Left lung (tissue), 10 donors: ENCODE data around the gene MAN1B1. TPM values are rescaled to one million over a fixed set of nuclear protein-coding genes. Genes with fewer than 3 reads are reported as not detected.
A peak's percentile ranks its signal among the peaks of the same experiment; 100 is the strongest.

Experiments used
- ATAC-seq: fragments of 200-7000 bp; cut with Tn5 transposase; one replicate; pipeline ENCODE4 v1.9.1; 2020; ENCODE audit warnings: moderate library complexity
- DNase-seq, 4 donors: peaks; one replicate each; pipeline ENCODE4 v3.0.0-alpha.2; 2013 to 2020
- H3K27ac ChIP-seq, 2 donors: fragments of 200-600 bp; sonication (generic) in 1 of 2; one replicate each; pipeline versions ENCODE4 v1.5.0 to v1.8.0; 2020 to 2021
- H3K27me3 ChIP-seq, 2 donors: fragments of 200-600 bp; sonication (generic) in 1 of 2; one replicate each; pipeline versions ENCODE4 v1.5.0 to v1.8.0; 2020 to 2021
- H3K36me3 ChIP-seq, 2 donors: fragments of 200-600 bp; sonication (generic) in 1 of 2; one replicate each; pipeline versions ENCODE4 v1.5.0 to v1.8.0; 2020 to 2021
- H3K4me1 ChIP-seq, 2 donors: fragments of 200-600 bp; one replicate each; pipeline ENCODE4 v1.8.0; 2021
- H3K4me3 ChIP-seq, 2 donors: fragments of 200-600 bp; sonication (generic) in 1 of 2; one replicate each; pipeline versions ENCODE4 v1.5.0 to v1.8.0; 2020 to 2021; ENCODE audit warnings: mild to moderate bottlenecking in 1 of 2
- H3K9me3 ChIP-seq, 2 donors: fragments of 200-600 bp; sonication (generic) in 1 of 2; one replicate each; pipeline versions ENCODE4 v1.5.0 to v1.8.0; 2020 to 2021
- CTCF ChIP-seq, 2 donors: fragments of 200-600 bp; sonication (generic) in 1 of 2; IDR thresholded peaks; one replicate each; pipeline versions ENCODE4 v1.5.0 to v1.8.0; 2021; ENCODE audit warnings: antibody characterized with exemption in 2 of 2
- intact Hi-C, 2 donors: fragments of 100-400 bp; cut with DNase I; formaldehyde crosslinking; loops; one replicate each; pipeline versions ENCODE4 v1.11.2 to v1.14.2; 2022
- polyA plus RNA-seq, 6 donors: library from polyadenylated mRNA; unstranded; fragments of 120-200 nt; gene quantifications; one replicate each; pipeline ENCODE4 v1.2.1, GENCODE V29; 2013; ENCODE audit not compliant: insufficient read length in 6 of 6
- total RNA-seq, 2 donors: library from RNA; stranded (reverse); fragmentation: NEBNext Ultra II Directional; extraction: Animal tissue kit (Norgen Biotek cat#: 25700); gene quantifications; one replicate each; pipeline ENCODE4 v1.2.1, GENCODE V29; 2021
- donor health status: DM: no; HTN: yes; CAD: no.
- donor health status: DM: no; HTN: no; CAD: no.

The MAN1B1 gene
- total and polyA plus RNA-seq, 8 donors: 51.5 to 74.9 (median 64.8) TPM

- Histone ChIP-seq H3K9me3 (no peaks in the 10 kb centered on the region), H3K27me3 (peaks cover 0 to 38% of the 10 kb centered on the region in 2 donors), H3K4me3 (peak overlapping the region; percentile 84 to 88), H3K4me1 (peaks cover 20 to 38% of the 10 kb centered on the region in 2 donors), H3K36me3 (no peaks in the 10 kb centered on the region), H3K27ac (peak overlapping the region; percentile 67 to 77)
- TF ChIP-seq CTCF (IDR thresholded peaks at IDR 0.05): no peak
- ATAC-seq (no peak), DNase-seq (peak in 1 of 4 donors; percentile 70)
- intact Hi-C loops: no loop called here
These were observed 41.5 kb downstream of the MAN1B1 start for GRCh38 chr9:137128158-137128861.

- H3K9me3 ChIP-seq: no peaks in the 10 kb centered on the region
These were observed 42.2 kb downstream of the MAN1B1 start for GRCh38 chr9:137128862-137129455.

GRCh38 chr9:137129456-137130175 is 42.8 kb downstream of the MAN1B1 start:
- Histone ChIP-seq H3K4me1 (peaks cover 20 to 38% of the 10 kb centered on the region in 2 donors), H3K27me3 (peaks cover 0 to 51% of the 10 kb centered on the region in 2 donors), H3K4me3 (peak overlapping the region; percentile 84 to 88), H3K27ac (peak overlapping the region; percentile 62 to 73), H3K9me3 (no peaks in the 10 kb centered on the region), H3K36me3 (no peaks in the 10 kb centered on the region)
- no peak for TF ChIP-seq CTCF (IDR thresholded peaks at IDR 0.05)
- ATAC-seq: peak; percentile 97
- peak; percentile 78 to 98 (median 91) for DNase-seq
- intact Hi-C loops: no loop called here

More at GRCh38 chr9:137128862-137129455, 42.2 kb downstream of the MAN1B1 start:
- intact Hi-C loops: no loop called here
- DNase-seq (peak in 1 of 4 donors; percentile 78), ATAC-seq (peak; percentile 7)
- H3K27me3 ChIP-seq: peaks cover 0 to 45% of the 10 kb centered on the region in 2 donors
- H3K4me3 ChIP-seq: peak overlapping the region; percentile 84 to 88
- H3K36me3 ChIP-seq: no peaks in the 10 kb centered on the region
- peak overlapping the region; percentile 62 to 73 for H3K27ac ChIP-seq
- TF ChIP-seq CTCF (IDR thresholded peaks at IDR 0.05): no peak
- peaks cover 20 to 38% of the 10 kb centered on the region in 2 donors for H3K4me1 ChIP-seq

- peaks cover 20 to 38% of the 10 kb centered on the region in 2 donors for H3K4me1 ChIP-seq
- ATAC-seq: peak; percentile 10
- peak overlapping the region; percentile 62 to 73 for H3K27ac ChIP-seq
- intact Hi-C loops: no loop called here
- peaks cover 0 to 58% of the 10 kb centered on the region in 2 donors for H3K27me3 ChIP-seq
- no peak for DNase-seq
- H3K9me3 ChIP-seq: no peaks in the 10 kb centered on the region
- H3K4me3 ChIP-seq: peak overlapping the region; percentile 84 to 88
- H3K36me3 ChIP-seq: no peaks in the 10 kb centered on the region
- TF ChIP-seq CTCF (IDR thresholded peaks at IDR 0.05): no peak
These were observed 43.5 kb downstream of the MAN1B1 start for GRCh38 chr9:137130176-137130755.
